Endothelial cell of umbilical vein (primary cell): ENCODE results near the gene ADAMTS17. TPM values are rescaled to one million over a fixed set of nuclear protein-coding genes. Genes with fewer than 3 reads are reported as not detected.

Source experiments
- BruUV-seq: library from RNA; stranded (reverse); fragments of 400-500 nt; replicated peaks from 2 replicates; lab custom pipeline; 2021; lab: Mats Ljungman, UMichigan
- CTCF ChIA-PET: fragments of 300-600, 350-600 bp; sonication (Branson Sonifier 250); formaldehyde crosslinking; loops from one replicate; lab custom pipeline; 2021; ENCODE audit warnings: antibody characterized with exemption, inconsistent platforms; lab: Charles Lee
- POLR2A ChIA-PET: fragments of 300-600, 350-600 bp; sonication (Branson Sonifier 250); formaldehyde crosslinking; loops from one replicate; lab custom pipeline; 2021; ENCODE audit warnings: antibody characterized with exemption, inconsistent platforms; lab: Charles Lee
- DNase-seq: peaks from one replicate; pipeline ENCODE4 v3.0.0-alpha.2; 2011; ENCODE audit warnings: low read depth, low spot score
- FAIRE-seq: peaks from 2 replicates; lab custom pipeline; 2011; peaks lifted over from hg19 to GRCh38; lab: Jason Lieb, UNC
- H2AFZ ChIP-seq: 2 replicates; pipeline ENCODE4 v1.6.0; 2012; ENCODE audit warnings: low read depth, low read length, control low read depth, inconsistent platforms
- H3K27ac ChIP-seq: 2 replicates; pipeline ENCODE4 v1.5.1; 2011; ENCODE audit warnings: low read depth, mild to moderate bottlenecking, control low read depth, low read length, moderate library complexity; ENCODE audit not compliant: insufficient read depth
- H3K27me3 ChIP-seq, 2 experiments: 2 replicates each; pipeline versions ENCODE4 v1.6.0 to v1.6.1; 2011; ENCODE audit warnings: low read length in 2 of 2, mixed read lengths in 1 of 2; ENCODE audit not compliant: control insufficient read depth in 2 of 2, insufficient read depth in 2 of 2
- H3K36me3 ChIP-seq, 2 experiments: 2 replicates in 1 of 2; 3 replicates in 1 of 2; pipeline ENCODE4 v1.5.1; 2011; ENCODE audit warnings: low read length in 2 of 2, mild to moderate bottlenecking in 1 of 2, moderate library complexity in 1 of 2; ENCODE audit not compliant: control insufficient read depth in 2 of 2, insufficient read depth in 2 of 2; ENCODE audit errors: extremely low read depth in 1 of 2
- H3K4me1 ChIP-seq: 3 replicates; pipeline ENCODE4 v1.5.1; 2011; ENCODE audit warnings: mild to moderate bottlenecking, low read length; ENCODE audit not compliant: control insufficient read depth, insufficient read depth; ENCODE audit errors: extremely low read depth
- H3K4me2 ChIP-seq: 2 replicates; pipeline ENCODE4 v1.6.1; 2011; ENCODE audit warnings: low read length, control low read depth, mixed read lengths; ENCODE audit not compliant: insufficient read depth
- H3K4me3 ChIP-seq, 3 experiments: fragments of 200-600 bp in 1 of 3; sonication (generic), shearing (Covaris generic) in 1 of 3; replicated peaks in 1 of 3; 2 replicates each; pipeline ENCODE4 v1.5.1; 2011 to 2016; ENCODE audit warnings: control low read depth in 3 of 3, low read length in 3 of 3, mild to moderate bottlenecking in 2 of 3, inconsistent platforms in 1 of 3, low read depth in 1 of 3, moderate library complexity in 1 of 3; ENCODE audit not compliant: insufficient read depth in 1 of 3
- H3K79me2 ChIP-seq: 2 replicates; pipeline ENCODE4 v1.6.0; 2012; ENCODE audit warnings: low read length, inconsistent platforms; ENCODE audit not compliant: control insufficient read depth, insufficient read depth
- H3K9ac ChIP-seq: replicated peaks from 2 replicates; pipeline ENCODE3; 2011; ENCODE audit warnings: low read length, control low read depth; ENCODE audit not compliant: insufficient read depth; ENCODE audit errors: extremely low read depth
- H3K9me1 ChIP-seq: replicated peaks from 3 replicates; pipeline ENCODE4 v1.6.0; 2011; ENCODE audit warnings: mild to moderate bottlenecking, low read length; ENCODE audit not compliant: control insufficient read depth, insufficient read depth; ENCODE audit errors: extremely low read depth
- H3K9me3 ChIP-seq: replicated peaks from 2 replicates; pipeline ENCODE4 v1.5.1; 2012; ENCODE audit warnings: low read length, inconsistent platforms; ENCODE audit not compliant: control insufficient read depth, insufficient read depth
- H4K20me1 ChIP-seq: replicated peaks from 2 replicates; pipeline ENCODE3; 2011; ENCODE audit warnings: mild to moderate bottlenecking, low read length; ENCODE audit not compliant: control insufficient read depth, insufficient read depth; ENCODE audit errors: extremely low read depth
- EZH2 ChIP-seq: IDR thresholded peaks from 2 replicates; pipeline ENCODE4 v1.6.1; 2012; ENCODE audit warnings: borderline replicate concordance, low read depth, mild to moderate bottlenecking, moderate library complexity, low read length, inconsistent platforms; ENCODE audit not compliant: severe bottlenecking
- FOS ChIP-seq: IDR thresholded peaks from 2 replicates; pipeline ENCODE4 v1.6.1; 2011; ENCODE audit warnings: mild to moderate bottlenecking, low read length, moderate library complexity, borderline replicate concordance; ENCODE audit not compliant: insufficient read depth
- GATA2 ChIP-seq: IDR thresholded peaks from 2 replicates; pipeline ENCODE4 v1.7.0; 2011; ENCODE audit warnings: low read depth, mild to moderate bottlenecking, moderate library complexity, mixed read lengths, low read length; ENCODE audit not compliant: insufficient read length, insufficient read depth
- JUN ChIP-seq: IDR thresholded peaks from 2 replicates; pipeline ENCODE4 v1.6.1; 2011; ENCODE audit warnings: borderline replicate concordance, low read depth; ENCODE audit not compliant: insufficient read length, insufficient read depth
- MYC ChIP-seq: IDR thresholded peaks from one replicate; pipeline ENCODE4 v1.6.1; 2011; ENCODE audit warnings: mild to moderate bottlenecking, low read depth, low read length
- POLR2A ChIP-seq: IDR thresholded peaks from 2 replicates; pipeline ENCODE4 v1.6.1; 2012; ENCODE audit warnings: low read depth, mild to moderate bottlenecking, control low read depth, low read length
- POLR2AphosphoS5 ChIP-seq: IDR thresholded peaks from 2 replicates; pipeline ENCODE4 v1.6.1; 2012; ENCODE audit warnings: low read depth, mild to moderate bottlenecking, control low read depth, low read length, moderate library complexity; ENCODE audit not compliant: insufficient read depth
- dilution Hi-C: fragments of 300-500 bp; cut with MboI; formaldehyde crosslinking; loops from one replicate; pipeline ENCODE4 v1.15.0; 2019; ENCODE audit warnings: low sequenced_read_pairs; ENCODE audit not compliant: extremely low pct_ligation_motif_present
- intact Hi-C: fragments of 100-400 bp; cut with micrococcal nuclease; formaldehyde crosslinking; loops from one replicate; pipeline ENCODE4 v1.10.0; 2022
- polyA plus RNA-seq, 4 experiments: library from polyadenylated mRNA; depleted of rRNA in 3 of 4; stranded (reverse) in 3 of 4; unstranded in 1 of 4; fragments of >200 nt; gene quantifications; 2 replicates each; pipeline versions ENCODE4 v1.2.1 to v1.2.3, GENCODE V29; 2011 to 2012; ENCODE audit warnings: missing spikeins in 1 of 4
- total RNA-seq: library from RNA; stranded (reverse); gene quantifications from 2 replicates; pipeline ENCODE4 v1.2.3, GENCODE V29; 2021
- TF ChIP-seq, protein P1 (sequence below): IDR thresholded peaks from 2 replicates; pipeline ENCODE4 v1.6.1; 2011; ENCODE audit not compliant: insufficient read depth, insufficient read length
- TF ChIP-seq, protein P2 (sequence below), 2 donors: IDR thresholded peaks; 1 replicate in 1 of 2; 2 replicates in 1 of 2; pipeline ENCODE4 v1.5.1; 2011; ENCODE audit warnings: low read length in 2 of 2, mild to moderate bottlenecking in 2 of 2, moderate library complexity in 2 of 2, control low read depth in 1 of 2, inconsistent platforms in 1 of 2, low read depth in 1 of 2; ENCODE audit not compliant: insufficient read depth in 1 of 2; ENCODE audit errors: extremely low read depth in 1 of 2

ADAMTS17 gene
- total and polyA plus RNA-seq, 2 donors (not counting 3 experiments of a cell fraction or from before 2014, with no cell fraction given) = 0.12 TPM; not detected in 1

DNA sequence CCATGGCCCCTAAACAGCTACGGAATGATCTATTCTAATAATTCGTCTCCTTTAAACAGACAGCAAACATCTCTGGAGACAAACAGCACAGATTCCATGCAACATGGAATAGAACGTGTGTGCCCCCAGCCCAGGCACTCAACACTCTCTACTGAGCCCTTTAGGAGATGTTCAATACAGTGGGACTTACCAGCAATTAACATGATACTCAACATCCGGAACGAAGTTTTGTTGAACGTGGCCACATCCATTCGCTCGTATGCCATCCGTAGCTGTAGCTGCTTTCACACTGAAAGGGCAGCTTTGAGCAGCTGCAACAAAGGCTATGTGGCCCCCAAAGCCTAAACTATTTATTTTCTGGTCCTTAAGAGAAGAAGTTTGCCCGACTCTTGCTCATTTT, 3.5 kb downstream of the ADAMTS17 start:
- H3K27ac ChIP-seq = no peak overlapping the region
- no peak overlapping the region for H3K9ac ChIP-seq
- dilution Hi-C loops (no loop called here), intact Hi-C loops (loop anchor here (2.0 kb wide), 1 partner anchor 409 kb away; no protein-coding TSS in a partner anchor)
- FAIRE-seq (no peak), DNase-seq (no peak)
- H3K36me3 ChIP-seq = no peaks in the 10 kb centered on the region
- peaks cover 4% of the 10 kb centered on the region for H3K4me1 ChIP-seq
- no peak overlapping the region for H2AFZ ChIP-seq
- no TSS peak for BruUV-seq
- no peaks in the 10 kb centered on the region for H4K20me1 ChIP-seq
- POLR2A ChIA-PET = no interaction called here
- H3K9me1 ChIP-seq = no peaks in the 10 kb centered on the region
- H3K4me2 ChIP-seq = no peak overlapping the region
- no peaks in the 10 kb centered on the region for H3K9me3 ChIP-seq
- peaks cover 2 to 12% of the 10 kb centered on the region in 2 experiments for H3K27me3 ChIP-seq
- TF ChIP-seq MYC (no peak), EZH2 (no peak), FOS (no peak), GATA2 (no peak), POLR2AphosphoS5 (no peak), JUN (no peak), POLR2A (no peak)
- TF ChIP-seq, protein P1, sequence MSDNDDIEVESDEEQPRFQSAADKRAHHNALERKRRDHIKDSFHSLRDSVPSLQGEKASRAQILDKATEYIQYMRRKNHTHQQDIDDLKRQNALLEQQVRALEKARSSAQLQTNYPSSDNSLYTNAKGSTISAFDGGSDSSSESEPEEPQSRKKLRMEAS = no peak
- TF ChIP-seq, protein P2, sequence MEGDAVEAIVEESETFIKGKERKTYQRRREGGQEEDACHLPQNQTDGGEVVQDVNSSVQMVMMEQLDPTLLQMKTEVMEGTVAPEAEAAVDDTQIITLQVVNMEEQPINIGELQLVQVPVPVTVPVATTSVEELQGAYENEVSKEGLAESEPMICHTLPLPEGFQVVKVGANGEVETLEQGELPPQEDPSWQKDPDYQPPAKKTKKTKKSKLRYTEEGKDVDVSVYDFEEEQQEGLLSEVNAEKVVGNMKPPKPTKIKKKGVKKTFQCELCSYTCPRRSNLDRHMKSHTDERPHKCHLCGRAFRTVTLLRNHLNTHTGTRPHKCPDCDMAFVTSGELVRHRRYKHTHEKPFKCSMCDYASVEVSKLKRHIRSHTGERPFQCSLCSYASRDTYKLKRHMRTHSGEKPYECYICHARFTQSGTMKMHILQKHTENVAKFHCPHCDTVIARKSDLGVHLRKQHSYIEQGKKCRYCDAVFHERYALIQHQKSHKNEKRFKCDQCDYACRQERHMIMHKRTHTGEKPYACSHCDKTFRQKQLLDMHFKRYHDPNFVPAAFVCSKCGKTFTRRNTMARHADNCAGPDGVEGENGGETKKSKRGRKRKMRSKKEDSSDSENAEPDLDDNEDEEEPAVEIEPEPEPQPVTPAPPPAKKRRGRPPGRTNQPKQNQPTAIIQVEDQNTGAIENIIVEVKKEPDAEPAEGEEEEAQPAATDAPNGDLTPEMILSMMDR (IDR thresholded peaks at IDR 0.05; ENCODE audit: extremely low read depth in 1 of 2, insufficient read depth in 1 of 2, low read depth in 1 of 2, low read length in 2 of 2) = no peak
- CTCF ChIA-PET = interaction anchor here (1.2 to 4.2 kb wide), 6 partner anchors 12 to 413 kb away, joined by 3 to 54 read pairs (median 14); no protein-coding TSS in a partner anchor
- H3K4me3 ChIP-seq = no peak overlapping the region
- no peaks in the 10 kb centered on the region for H3K79me2 ChIP-seq
